ENCODE data around the gene WFDC10A. TPM values are rescaled to one million over a fixed set of nuclear protein-coding genes. Genes with fewer than 3 reads are reported as not detected.

The WFDC10A gene
- total and polyA plus RNA-seq, 10 of the 15 experiments (the other 5 are each of a cell fraction or from before 2014, with no cell fraction given): not detected

DNA sequence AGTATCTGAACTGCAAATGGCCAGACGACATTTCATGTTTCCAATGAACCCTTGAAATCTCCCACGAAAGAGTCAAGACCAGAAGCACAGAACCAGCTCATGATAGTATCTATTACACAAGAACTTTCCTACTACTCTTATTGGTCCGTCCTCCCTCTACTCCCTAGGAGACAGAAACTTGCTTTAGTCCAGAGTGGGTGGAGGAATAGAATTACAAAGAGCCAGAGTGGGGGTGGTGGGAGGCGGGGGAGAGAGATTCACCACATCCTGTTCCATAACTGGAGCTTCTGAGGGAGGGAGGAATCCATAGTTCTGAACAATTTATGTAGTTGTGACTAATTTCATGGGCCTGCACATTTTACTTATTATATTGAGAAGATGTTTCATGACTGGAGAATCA, 18.5 kb upstream of the WFDC10A start:
- Histone ChIP-seq H4K20me1 (ENCODE audit: control insufficient read depth, insufficient read depth) (no peaks in the 10 kb centered on the region), H3K27me3 (replicated peaks in 1 of 2; ENCODE audit: control insufficient read depth in 2 of 2, insufficient read depth in 2 of 2, low read length in 1 of 2) (peaks cover 0 to 5% of the 10 kb centered on the region in 2 experiments; a peak in 1 of 4 replicates), H3K36me3 (ENCODE audit: control insufficient read depth in 2 of 2, insufficient read depth in 2 of 2, low read length in 1 of 2) (no peaks in the 10 kb centered on the region), H3K4me1 (ENCODE audit: control insufficient read depth, insufficient read depth, low read length) (no peaks in the 10 kb centered on the region), H3K79me2 (ENCODE audit: control insufficient read depth, insufficient read depth, low read length) (no peaks in the 10 kb centered on the region), H3K9me3 (replicated peaks; ENCODE audit: control insufficient read depth, insufficient read depth, low read length) (peaks cover 1% of the 10 kb centered on the region; the same call in 2 of the 3 replicates), H3K9ac (ENCODE audit: control insufficient read depth, insufficient read depth, low read length) (no peak overlapping the region), H3K4me2 (ENCODE audit: control insufficient read depth, insufficient read depth) (no peak overlapping the region), H3K4me3 (no peak overlapping the region), H3K27ac (ENCODE audit: control insufficient read depth, insufficient read depth) (no peak overlapping the region), H2AFZ (ENCODE audit: control insufficient read depth, low read depth, low read length) (no peak overlapping the region)
- intact Hi-C loops (cut with micrococcal nuclease; ENCODE audit: unreplicated experiment) (no loop called here), in situ Hi-C loops (cut with MboI) (no loop called here)
- TF ChIP-seq MEF2A (IDR thresholded peaks at IDR 0.05; ENCODE audit: insufficient read depth, low read depth, low read length): no peak
- TF ChIP-seq BCL11A (IDR thresholded peaks at IDR 0.05; ENCODE audit: low read depth, low read length): no peak
- TF ChIP-seq RUNX3 (IDR thresholded peaks at IDR 0.05; ENCODE audit: low read length): 0 out of 2 replicates have a peak, but pooled peaks have one; percentile 7
- TF ChIP-seq, protein P1, sequence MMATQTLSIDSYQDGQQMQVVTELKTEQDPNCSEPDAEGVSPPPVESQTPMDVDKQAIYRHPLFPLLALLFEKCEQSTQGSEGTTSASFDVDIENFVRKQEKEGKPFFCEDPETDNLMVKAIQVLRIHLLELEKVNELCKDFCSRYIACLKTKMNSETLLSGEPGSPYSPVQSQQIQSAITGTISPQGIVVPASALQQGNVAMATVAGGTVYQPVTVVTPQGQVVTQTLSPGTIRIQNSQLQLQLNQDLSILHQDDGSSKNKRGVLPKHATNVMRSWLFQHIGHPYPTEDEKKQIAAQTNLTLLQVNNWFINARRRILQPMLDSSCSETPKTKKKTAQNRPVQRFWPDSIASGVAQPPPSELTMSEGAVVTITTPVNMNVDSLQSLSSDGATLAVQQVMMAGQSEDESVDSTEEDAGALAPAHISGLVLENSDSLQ (IDR thresholded peaks at IDR 0.05): no peak
- no peak for TF ChIP-seq BMI1 (IDR thresholded peaks at IDR 0.05; ENCODE audit: borderline replicate concordance)
- no peak for TF ChIP-seq RCOR1 (conservative IDR thresholded peaks at IDR 0.05; ENCODE audit: low read depth, low read length)
- TF ChIP-seq E2F4 (IDR thresholded peaks at IDR 0.05; ENCODE audit: low read depth, low read length): no peak
- no peak for TF ChIP-seq MLLT1 (IDR thresholded peaks at IDR 0.05)
- ChIA-PET RAD21 (ENCODE audit: unreplicated experiment) (interaction anchor here (1.0 kb wide), 1 partner anchor 17 kb away, joined by 3 read pairs; no protein-coding TSS in a partner anchor), POLR2A (no interaction called here), CTCF (no interaction called here), SMC1A (ENCODE audit: uncharacterized antibody, unreplicated experiment) (no interaction called here)
- FAIRE-seq: no peak
- no peak for ATAC-seq
- WGBS (ENCODE audit: insufficient coverage, insufficient replicate concordance, low lambda C conversion rate, missing lambda C conversion rate): 6% methylated on average over 4 of the region's 4 CpGs
- no TSS peak for BruUV-seq (replicated peaks)
- DNase-seq (ENCODE audit: low read depth, low spot score): no peak
